PC-9 (cell line): ENCODE results near the gene NOC2L. TPM values are rescaled to one million over a fixed set of nuclear protein-coding genes. Genes with fewer than 3 reads are reported as not detected.

Experiments used
- BruUV-seq: library from RNA; stranded (reverse); fragments of 400-500 nt; replicated peaks from 2 replicates; lab custom pipeline; 2021; lab: Mats Ljungman, UMichigan
- CTCF ChIA-PET: fragments of 300-600 bp; sonication (Branson Sonifier 250); formaldehyde crosslinking; loops from one replicate; lab custom pipeline; 2022; ENCODE audit warnings: antibody characterized with exemption; lab: Charles Lee
- POLR2A ChIA-PET: fragments of 300-600 bp; sonication (Branson Sonifier 250); formaldehyde crosslinking; loops from one replicate; lab custom pipeline; 2022; ENCODE audit warnings: antibody characterized with exemption; ENCODE audit not compliant: unreplicated experiment; lab: Charles Lee
- DNase-seq, 2 experiments: peaks; one replicate each; pipeline versions ENCODE4 v3.0.0 to v3.0.0-alpha.2; 2015 to 2022; ENCODE audit warnings: mixed read lengths in 1 of 2
- H2AFZ ChIP-seq: fragments of 200-600 bp; sonication (generic); 2 replicates; pipeline ENCODE4 v1.8.1; 2017; ENCODE audit warnings: antibody characterized with exemption
- H3F3A ChIP-seq: fragments of 200-600 bp; sonication (generic); 2 replicates; pipeline ENCODE4 v1.8.1; 2017; ENCODE audit warnings: antibody characterized with exemption, mild to moderate bottlenecking, low read depth; ENCODE audit not compliant: insufficient read depth
- H3K27ac ChIP-seq: fragments of 200-600 bp; sonication (generic); 2 replicates; pipeline ENCODE4 v1.6.1; 2016; ENCODE audit warnings: mixed run types
- H3K27me3 ChIP-seq: fragments of 200-600 bp; sonication (generic); 2 replicates; pipeline ENCODE4 v1.6.1; 2016; ENCODE audit warnings: low read depth, mixed run types; ENCODE audit not compliant: insufficient read depth
- H3K36me3 ChIP-seq: fragments of 200-600 bp; sonication (generic); 2 replicates; pipeline ENCODE4 v1.6.1; 2016; ENCODE audit warnings: low read depth, mixed run types
- H3K4me1 ChIP-seq: fragments of 200-600 bp; sonication (generic); replicated peaks from 2 replicates; pipeline ENCODE4 v1.6.1; 2016; ENCODE audit warnings: mixed run types; ENCODE audit not compliant: insufficient read depth
- H3K4me2 ChIP-seq: fragments of 200-600 bp; sonication (generic); 2 replicates; pipeline ENCODE4 v1.6.1; 2017; ENCODE audit warnings: mixed run types
- H3K4me3 ChIP-seq: fragments of 200-600 bp; sonication (generic); 2 replicates; pipeline ENCODE4 v1.6.1; 2016; ENCODE audit warnings: mixed run types
- H3K79me2 ChIP-seq: fragments of 200-600 bp; sonication (generic); 2 replicates; pipeline ENCODE4 v1.6.1; 2017; ENCODE audit warnings: low read depth, mixed run types
- H3K9me2 ChIP-seq: fragments of 200-600 bp; sonication (generic); 2 replicates; pipeline ENCODE4 v1.8.1; 2017; ENCODE audit warnings: mild to moderate bottlenecking; ENCODE audit not compliant: insufficient read depth
- H3K9me3 ChIP-seq: fragments of 200-600 bp; sonication (generic); 2 replicates; pipeline ENCODE4 v1.8.1; 2016; ENCODE audit warnings: low read depth; ENCODE audit not compliant: insufficient read depth
- H4K20me1 ChIP-seq: fragments of 200-600 bp; sonication (generic); 2 replicates; pipeline ENCODE4 v1.8.1; 2017; ENCODE audit not compliant: insufficient read depth
- CTCF ChIP-seq: fragments of 200-600 bp; sonication (generic); conservative IDR thresholded peaks from 2 replicates; pipeline ENCODE4 v1.6.1; 2017; ENCODE audit warnings: mixed run types, antibody characterized with exemption, mild to moderate bottlenecking, moderate library complexity
- EZH2 ChIP-seq: fragments of 200-600 bp; sonication (generic); IDR thresholded peaks from 2 replicates; pipeline ENCODE4 v1.8.0; 2017; ENCODE audit warnings: antibody characterized with exemption, low read depth
- intact Hi-C: fragments of 100-400 bp; cut with micrococcal nuclease; formaldehyde crosslinking; loops from one replicate; pipeline ENCODE4 v1.10.0; 2022; ENCODE audit not compliant: unreplicated experiment
- total RNA-seq: library from RNA; stranded (reverse); gene quantifications from 2 replicates; pipeline ENCODE4 v1.2.3, GENCODE V29; 2021

The NOC2L gene
- total RNA-seq, 1 experiment from 2014 or later, result 86.4 TPM

GRCh38 chr1:985126-985525 is 26.1 kb upstream of the NOC2L start:
- no peak for DNase-seq
- H3K9me3 ChIP-seq, result no peaks in the 10 kb centered on the region
- TF ChIP-seq CTCF (no peak), EZH2 (no peak)
- no peak overlapping the region for H3K27ac ChIP-seq
- BruUV-seq, result no TSS peak
- H3K36me3 ChIP-seq, result no peaks in the 10 kb centered on the region
- ChIA-PET CTCF (no interaction called here), POLR2A (interaction anchor here (0.7 kb wide), 1 partner anchor 279 kb away, joined by 8 read pairs; no protein-coding TSS in a partner anchor)
- H3K9me2 ChIP-seq, result no peaks in the 10 kb centered on the region
- no peak overlapping the region for H3K4me2 ChIP-seq
- H3K27me3 ChIP-seq, result no peaks in the 10 kb centered on the region
- H3K4me3 ChIP-seq, result no peak overlapping the region
- peaks cover 6% of the 10 kb centered on the region; the same call in 1 of the 2 replicates for H3F3A ChIP-seq
- intact Hi-C loops, result loop anchor here (10.0 kb wide), 1 partner anchor 250 kb away; the partner anchor contains the start of genes B3GALT6 and SDF4
- H4K20me1 ChIP-seq, result no peaks in the 10 kb centered on the region
- H3K79me2 ChIP-seq, result no peaks in the 10 kb centered on the region
- H2AFZ ChIP-seq, result no peak overlapping the region
- no peaks in the 10 kb centered on the region for H3K4me1 ChIP-seq

GRCh38 chr1:984476-984814 is 25.4 kb upstream of the NOC2L start:
- Histone ChIP-seq H2AFZ (no peak overlapping the region), H3K4me3 (no peak overlapping the region), H3K4me1 (no peaks in the 10 kb centered on the region), H3K9me2 (no peaks in the 10 kb centered on the region), H3K36me3 (no peaks in the 10 kb centered on the region), H4K20me1 (no peaks in the 10 kb centered on the region), H3K9me3 (no peaks in the 10 kb centered on the region), H3K4me2 (peak overlapping the region; percentile 60), H3K79me2 (no peaks in the 10 kb centered on the region), H3K27me3 (no peaks in the 10 kb centered on the region), H3F3A (peaks cover 7% of the 10 kb centered on the region; the same call in 1 of the 2 replicates), H3K27ac (no peak overlapping the region)
- CTCF ChIA-PET, result interaction anchor here (1.1 kb wide), 1 partner anchor 23 kb away, joined by 8 read pairs; no protein-coding TSS in a partner anchor
- POLR2A ChIA-PET, result interaction anchor here (0.6 to 0.7 kb wide), 2 partner anchors 17 to 280 kb away, joined by 3 to 8 read pairs; no protein-coding TSS in a partner anchor
- no peak for DNase-seq
- no TSS peak for BruUV-seq
- TF ChIP-seq CTCF (no peak), EZH2 (no peak)
- intact Hi-C loops, result loop anchor here (1.0 to 10.0 kb wide), 3 partner anchors 79 to 308 kb away; partner anchors contain the start of genes B3GALT6 and SDF4

- Histone ChIP-seq H3F3A (peaks cover 12% of the 10 kb centered on the region; the same call in 1 of the 2 replicates), H3K4me3 (no peak overlapping the region)
- TF ChIP-seq CTCF, result peak; percentile 92
- no peak for TF ChIP-seq EZH2
Observed at GRCh38 chr1:983798-984475, 24.9 kb upstream of the NOC2L start.

More at GRCh38 chr1:983798-984475, 24.9 kb upstream of the NOC2L start:
- no peaks in the 10 kb centered on the region for H4K20me1 ChIP-seq
- no peak overlapping the region for H3K27ac ChIP-seq
- no peaks in the 10 kb centered on the region for H3K27me3 ChIP-seq
- ChIA-PET POLR2A (interaction anchor here (0.6 kb wide), 1 partner anchor 17 kb away, joined by 3 read pairs; no protein-coding TSS in a partner anchor), CTCF (interaction anchor here (0.6 to 1.1 kb wide), 2 partner anchors 24 to 25 kb away, joined by 3 to 8 read pairs; partner anchors contain the start of gene NOC2L)
- no peaks in the 10 kb centered on the region for H3K36me3 ChIP-seq
- intact Hi-C loops, result loop anchor here (1.0 to 10.0 kb wide), 4 partner anchors 15 to 308 kb away; partner anchors contain the start of genes B3GALT6 and SDF4
- no TSS peak for BruUV-seq
- no peaks in the 10 kb centered on the region for H3K9me3 ChIP-seq
- peak overlapping the region; percentile 60 for H3K4me2 ChIP-seq
- no peaks in the 10 kb centered on the region for H3K79me2 ChIP-seq
- DNase-seq, result peak in 1 of 2 experiments; percentile 55
- no peaks in the 10 kb centered on the region for H3K4me1 ChIP-seq
- no peaks in the 10 kb centered on the region for H3K9me2 ChIP-seq
- no peak overlapping the region for H2AFZ ChIP-seq
